GM21786 (cell line): Measurements from ENCODE around the gene WWOX.

ENCODE experiments used
- ATAC-seq: cut with Tn5 transposase; IDR thresholded peaks from one replicate; pipeline ENCODE4 v1.9.1; 2021; ENCODE audit not compliant: unreplicated experiment

Gene WWOX

DNA sequence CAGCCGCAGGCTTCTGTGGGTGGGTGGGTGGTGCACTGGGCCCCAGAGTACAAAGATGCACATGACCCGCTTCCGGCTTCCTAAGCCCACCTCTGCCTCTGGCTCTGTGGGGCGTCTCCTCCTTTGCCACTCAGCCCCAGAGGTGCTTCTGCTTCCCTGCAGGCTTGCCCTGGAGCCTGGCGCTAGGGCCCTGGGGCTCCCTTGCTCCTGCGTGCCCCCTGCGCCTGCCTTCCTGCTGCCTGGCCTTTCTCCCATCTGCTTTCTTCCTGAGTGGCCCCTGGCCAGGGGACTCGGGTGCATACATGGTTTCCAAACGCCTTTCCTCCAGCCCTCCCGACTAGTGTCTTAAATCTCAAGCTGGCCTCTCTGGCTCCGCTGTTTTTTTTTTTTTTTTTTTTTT lies 3.4 kb downstream of the WWOX start:
- ATAC-seq = no peak

GRCh38 chr16:78105517-78105916 lies 6.1 kb downstream of the WWOX start:
- no peak for ATAC-seq

- no peak for ATAC-seq
Observed at GRCh38 chr16:78106686-78107085, 7.2 kb downstream of the WWOX start.

DNA sequence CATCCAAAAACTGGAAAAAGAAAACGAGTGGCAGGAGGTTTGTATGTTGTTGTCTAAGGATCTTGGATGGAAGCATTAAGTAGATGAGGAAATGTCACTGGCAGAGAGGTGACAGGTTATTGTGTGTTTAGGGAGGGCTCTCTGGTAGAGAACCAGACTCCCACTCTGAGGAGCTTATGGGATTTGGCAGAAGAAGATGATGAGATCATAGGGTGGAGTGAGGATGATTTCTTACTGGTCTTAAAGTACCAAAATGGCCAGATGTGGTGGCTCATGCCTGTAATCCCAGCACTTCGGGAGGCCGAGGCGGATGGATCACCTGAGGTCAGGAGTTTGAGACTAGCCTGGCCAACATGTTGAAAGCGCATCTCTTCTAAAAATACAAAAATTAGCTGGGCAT lies 9.0 kb downstream of the WWOX start:
- no peak for ATAC-seq

DNA sequence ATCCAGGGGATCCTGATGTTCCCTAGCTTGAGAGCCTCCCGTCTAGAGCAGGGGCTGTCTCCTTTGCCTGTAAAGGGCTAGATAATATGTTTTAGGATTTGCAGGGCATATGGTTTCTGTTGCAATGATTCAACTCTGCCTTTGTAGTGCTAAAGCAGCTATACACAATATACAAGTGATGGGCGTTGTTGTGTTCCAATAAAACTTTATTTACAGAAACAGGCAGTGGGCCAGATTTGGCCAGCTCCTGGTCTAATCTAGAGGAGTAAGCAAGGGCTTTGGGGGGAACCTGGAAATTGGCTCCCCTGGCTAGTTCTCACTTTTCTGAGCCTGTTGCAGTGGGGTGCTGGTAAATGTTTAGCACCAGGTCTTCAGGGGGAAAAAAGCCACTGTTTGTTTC lies 13.8 kb downstream of the WWOX start:
- ATAC-seq = no peak

- no peak for ATAC-seq
Observed at GRCh38 chr16:78115659-78116058, 16.2 kb downstream of the WWOX start.

- no peak for ATAC-seq
Observed at GRCh38 chr16:78116946-78117345, 17.5 kb downstream of the WWOX start.

GRCh38 chr16:78117391-78117790 lies 17.9 kb downstream of the WWOX start:
- no peak for ATAC-seq

- no peak for ATAC-seq
Observed at GRCh38 chr16:78118469-78119025, 19.1 kb downstream of the WWOX start.

DNA sequence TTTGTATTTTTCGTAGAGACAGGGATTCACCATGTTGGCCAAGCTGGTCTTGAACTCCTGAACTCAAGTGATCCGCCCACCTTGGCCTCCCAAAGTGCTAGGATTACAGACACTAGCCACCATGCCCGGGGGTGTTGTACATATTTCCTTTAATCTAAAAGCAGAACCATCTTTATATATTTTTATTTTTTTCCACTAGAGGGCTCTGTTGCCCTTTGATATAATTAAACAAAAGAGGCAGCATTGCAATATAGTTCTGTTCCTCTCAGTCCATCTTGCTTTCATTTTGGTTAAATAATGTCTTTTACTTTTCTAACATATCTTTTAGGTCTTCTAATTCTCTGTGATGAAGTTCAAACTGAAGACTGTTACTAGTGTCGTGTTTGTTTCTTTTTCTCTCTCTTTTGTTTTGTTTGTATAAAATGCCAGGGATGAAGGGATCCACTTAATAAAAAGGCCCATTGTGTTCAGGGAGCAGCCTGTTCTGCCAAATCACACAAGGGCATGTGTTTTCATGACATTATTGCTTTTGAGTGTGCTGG lies 23.4 kb downstream of the WWOX start:
- peak; percentile 84 for ATAC-seq

GRCh38 chr16:78125112-78125844 lies 25.8 kb downstream of the WWOX start:
- ATAC-seq = no peak

GRCh38 chr16:78126662-78127061 lies 27.2 kb downstream of the WWOX start:
- ATAC-seq = no peak

GRCh38 chr16:78127130-78127529 lies 27.7 kb downstream of the WWOX start:
- no peak for ATAC-seq

GRCh38 chr16:78128913-78129312 lies 29.5 kb downstream of the WWOX start:
- no peak for ATAC-seq

GRCh38 chr16:78129349-78129748 lies 29.9 kb downstream of the WWOX start:
- no peak for ATAC-seq

GRCh38 chr16:78130083-78130608 lies 30.7 kb downstream of the WWOX start:
- no peak for ATAC-seq

DNA sequence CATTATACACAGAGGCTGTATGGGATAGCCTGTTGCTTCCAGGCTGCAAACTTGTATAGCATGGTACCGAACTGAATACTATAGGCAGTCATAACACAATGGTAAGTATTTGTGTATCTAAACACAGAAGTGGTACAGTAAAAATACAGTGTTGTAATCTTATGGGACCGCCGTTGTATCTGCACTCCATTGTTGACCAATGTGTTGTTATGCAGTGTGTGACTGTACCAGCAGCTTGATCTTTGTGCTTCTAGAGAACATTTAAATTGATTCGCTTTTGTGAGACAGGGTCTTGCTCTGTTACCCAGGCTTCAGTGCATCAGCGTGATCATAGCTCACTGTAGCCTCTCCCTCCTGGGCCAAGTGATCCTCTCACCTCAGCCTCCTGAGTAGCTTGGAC lies 31.5 kb downstream of the WWOX start:
- no peak for ATAC-seq

- ATAC-seq = no peak
Observed at GRCh38 chr16:78133919-78134318, 34.5 kb downstream of the WWOX start.

DNA sequence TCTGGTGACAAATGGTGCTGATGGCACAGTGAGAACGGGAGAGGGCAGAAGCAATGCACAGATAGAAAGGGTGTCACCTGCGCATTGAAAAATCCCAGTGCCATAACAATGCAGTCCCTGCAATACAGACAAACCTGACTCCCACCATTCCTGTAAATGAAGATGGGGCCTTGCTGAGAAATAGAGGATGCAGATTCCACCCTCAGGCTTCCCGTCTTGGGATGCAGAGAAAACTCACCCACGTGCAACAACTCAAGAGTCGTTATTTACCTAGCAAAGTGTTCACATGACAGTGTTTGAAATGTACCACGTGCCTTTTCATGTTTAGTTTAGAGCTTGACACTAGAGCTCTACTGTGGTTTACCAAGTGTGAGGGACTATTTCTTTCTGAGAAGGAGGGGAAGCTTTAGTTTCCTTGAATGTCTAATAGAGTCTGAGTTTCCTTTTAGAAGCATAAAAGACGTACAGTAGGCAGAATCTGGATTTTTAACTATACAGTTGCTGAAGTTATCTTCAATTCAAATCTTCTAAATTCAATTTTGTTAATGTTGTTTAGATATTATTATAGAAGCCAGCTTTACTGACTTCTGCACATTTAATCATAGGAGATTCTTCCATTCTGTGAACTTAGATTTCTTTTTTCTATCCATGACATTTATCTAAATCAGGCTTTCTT lies 35.6 kb downstream of the WWOX start:
- ATAC-seq = no peak

- no peak for ATAC-seq
Observed at GRCh38 chr16:78137179-78137578, 37.7 kb downstream of the WWOX start.

- ATAC-seq = peak; percentile 57
Observed at GRCh38 chr16:78137782-78138616, 38.5 kb downstream of the WWOX start.
